ENCODE measurements around the gene CREB3.

Gene CREB3

DNA sequence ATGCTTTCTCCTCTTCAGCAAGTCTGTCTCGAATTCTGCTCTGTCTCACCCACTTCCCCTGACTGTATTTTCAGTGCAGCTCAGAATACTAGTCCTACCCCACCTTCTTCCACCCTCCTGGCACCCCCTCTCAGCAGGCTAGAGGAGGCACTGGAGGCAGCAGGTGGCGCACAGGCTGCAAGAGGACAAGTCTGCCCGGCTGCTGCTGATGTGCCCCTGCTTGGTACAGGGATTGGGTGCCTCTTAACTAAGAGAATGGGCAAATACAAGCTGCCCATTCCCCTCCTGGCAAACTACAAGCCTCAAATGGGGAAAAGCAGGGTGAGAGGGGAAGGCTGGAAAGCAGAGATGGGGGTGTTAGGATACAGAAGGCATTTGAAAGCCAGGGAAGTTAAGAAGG is 5.5 kb upstream of the CREB3 start:
- Histone ChIP-seq H3K4me1 (ENCODE audit: control insufficient read depth, insufficient read depth, low read depth, low read length) (peaks cover 20% of the 10 kb centered on the region), H4K91ac (ENCODE audit: low read length) (peak overlapping the region; percentile 79), H2AFZ (ENCODE audit: low read depth, low read length) (no peak overlapping the region), H3K23ac (ENCODE audit: low read length in 2 of 2) (peak overlapping the region in 1 of 2 experiments; percentile 75), H3K27me3 (ENCODE audit: control insufficient read depth in 1 of 2, insufficient read depth in 1 of 2, low read length in 2 of 2) (no peaks in the 10 kb centered on the region), H3K9me3 (ENCODE audit: control insufficient read depth, low read length) (no peaks in the 10 kb centered on the region), H3K14ac (ENCODE audit: low read length in 2 of 2) (peak overlapping the region in 1 of 2 experiments; percentile 73), H3K79me1 (replicated peaks; ENCODE audit: low read length, poor library complexity, severe bottlenecking) (peaks cover 19% of the 10 kb centered on the region), H2BK15ac (ENCODE audit: low read depth, poor library complexity, severe bottlenecking) (no peak overlapping the region), H2BK5ac (ENCODE audit: low read depth, low read length, poor library complexity, severe bottlenecking) (peak overlapping the region; percentile 87), H3K4ac (ENCODE audit: low read depth in 1 of 2, low read length in 2 of 2) (peak overlapping the region; percentile 24 to 90), H3K4me3 (ENCODE audit: insufficient read depth in 1 of 2, low read depth in 1 of 2, low read length in 2 of 2) (peak overlapping the region in 1 of 2 experiments; percentile 91), H4K8ac (ENCODE audit: low read length) (peak overlapping the region; percentile 27), H3K4me2 (ENCODE audit: low read length, poor library complexity, severe bottlenecking) (peak overlapping the region; percentile 31), H3K18ac (ENCODE audit: low read depth in 1 of 2, low read length in 2 of 2) (peak overlapping the region; percentile 52 to 80), H3K9ac (ENCODE audit: low read length) (peak overlapping the region; percentile 97), H2AK5ac (ENCODE audit: low read length, severe bottlenecking) (peak overlapping the region; percentile 95), H2BK12ac (ENCODE audit: low read length in 2 of 2) (peak overlapping the region; percentile 14 to 95), H3K27ac (ENCODE audit: low read length, poor library complexity, severe bottlenecking) (peak overlapping the region; percentile 93), H2BK120ac (ENCODE audit: low read depth, low read length) (peak overlapping the region; percentile 61), H3K36me3 (ENCODE audit: control insufficient read depth in 1 of 2, insufficient read depth in 2 of 2, low read depth in 1 of 2, low read length in 2 of 2) (peaks cover 31 to 51% of the 10 kb centered on the region in 2 experiments)
- 75% methylated on average over 3 of the region's 3 CpGs for WGBS
- peak; percentile 63 for DNase-seq

DNA sequence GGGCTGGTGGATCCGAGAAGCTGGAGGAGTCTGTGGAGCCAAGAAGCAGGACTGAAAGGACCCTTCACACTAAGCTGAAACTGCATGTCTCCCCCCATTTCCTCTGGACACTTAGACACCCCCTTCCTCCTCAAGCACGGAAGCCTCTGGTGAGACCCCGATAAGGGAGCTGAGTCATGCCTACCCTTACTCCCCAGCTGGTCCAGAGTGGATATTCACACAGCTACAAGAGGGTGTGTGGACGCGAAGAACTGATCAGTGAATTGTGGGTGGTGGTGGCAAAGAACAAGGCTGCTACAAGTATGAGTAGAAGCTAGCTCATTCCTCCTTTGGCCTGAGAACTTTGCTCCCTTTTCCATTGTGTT is 4.8 kb upstream of the CREB3 start:
- Histone ChIP-seq H4K91ac (ENCODE audit: low read length) (peak overlapping the region; percentile 52), H4K8ac (ENCODE audit: low read length) (peak overlapping the region; percentile 71), H3K23ac (ENCODE audit: low read length in 2 of 2) (peak overlapping the region in 1 of 2 experiments; percentile 67), H2BK12ac (ENCODE audit: low read length in 2 of 2) (peak overlapping the region; percentile 9 to 91), H3K27ac (ENCODE audit: low read length, poor library complexity, severe bottlenecking) (peak overlapping the region; percentile 93), H3K9me3 (ENCODE audit: control insufficient read depth, low read length) (no peaks in the 10 kb centered on the region), H3K4me3 (ENCODE audit: insufficient read depth in 1 of 2, low read depth in 1 of 2, low read length in 2 of 2) (peak overlapping the region in 1 of 2 experiments; percentile 91), H3K4me1 (ENCODE audit: control insufficient read depth, insufficient read depth, low read depth, low read length) (peaks cover 20% of the 10 kb centered on the region), H3K27me3 (ENCODE audit: control insufficient read depth in 1 of 2, insufficient read depth in 1 of 2, low read length in 2 of 2) (no peaks in the 10 kb centered on the region), H3K4ac (ENCODE audit: low read depth in 1 of 2, low read length in 2 of 2) (peak overlapping the region; percentile 68 to 90), H3K14ac (ENCODE audit: low read length in 2 of 2) (peak overlapping the region in 1 of 2 experiments; percentile 88), H2BK120ac (ENCODE audit: low read depth, low read length) (peak overlapping the region; percentile 13), H2AK5ac (ENCODE audit: low read length, severe bottlenecking) (peak overlapping the region; percentile 95), H3K79me1 (replicated peaks; ENCODE audit: low read length, poor library complexity, severe bottlenecking) (peaks cover 12% of the 10 kb centered on the region), H2BK5ac (ENCODE audit: low read depth, low read length, poor library complexity, severe bottlenecking) (peak overlapping the region; percentile 87), H3K36me3 (ENCODE audit: control insufficient read depth in 1 of 2, insufficient read depth in 2 of 2, low read depth in 1 of 2, low read length in 2 of 2) (peaks cover 25 to 44% of the 10 kb centered on the region in 2 experiments), H2BK15ac (ENCODE audit: low read depth, poor library complexity, severe bottlenecking) (peak overlapping the region; percentile 31), H3K4me2 (ENCODE audit: low read length, poor library complexity, severe bottlenecking) (peak overlapping the region; percentile 37), H2AFZ (ENCODE audit: low read depth, low read length) (no peak overlapping the region), H3K9ac (ENCODE audit: low read length) (peak overlapping the region; percentile 97), H3K18ac (ENCODE audit: low read depth in 1 of 2, low read length in 2 of 2) (peak overlapping the region; percentile 85 to 90)
- DNase-seq: no peak
- WGBS: 12% methylated on average over 5 of the region's 5 CpGs

DNA sequence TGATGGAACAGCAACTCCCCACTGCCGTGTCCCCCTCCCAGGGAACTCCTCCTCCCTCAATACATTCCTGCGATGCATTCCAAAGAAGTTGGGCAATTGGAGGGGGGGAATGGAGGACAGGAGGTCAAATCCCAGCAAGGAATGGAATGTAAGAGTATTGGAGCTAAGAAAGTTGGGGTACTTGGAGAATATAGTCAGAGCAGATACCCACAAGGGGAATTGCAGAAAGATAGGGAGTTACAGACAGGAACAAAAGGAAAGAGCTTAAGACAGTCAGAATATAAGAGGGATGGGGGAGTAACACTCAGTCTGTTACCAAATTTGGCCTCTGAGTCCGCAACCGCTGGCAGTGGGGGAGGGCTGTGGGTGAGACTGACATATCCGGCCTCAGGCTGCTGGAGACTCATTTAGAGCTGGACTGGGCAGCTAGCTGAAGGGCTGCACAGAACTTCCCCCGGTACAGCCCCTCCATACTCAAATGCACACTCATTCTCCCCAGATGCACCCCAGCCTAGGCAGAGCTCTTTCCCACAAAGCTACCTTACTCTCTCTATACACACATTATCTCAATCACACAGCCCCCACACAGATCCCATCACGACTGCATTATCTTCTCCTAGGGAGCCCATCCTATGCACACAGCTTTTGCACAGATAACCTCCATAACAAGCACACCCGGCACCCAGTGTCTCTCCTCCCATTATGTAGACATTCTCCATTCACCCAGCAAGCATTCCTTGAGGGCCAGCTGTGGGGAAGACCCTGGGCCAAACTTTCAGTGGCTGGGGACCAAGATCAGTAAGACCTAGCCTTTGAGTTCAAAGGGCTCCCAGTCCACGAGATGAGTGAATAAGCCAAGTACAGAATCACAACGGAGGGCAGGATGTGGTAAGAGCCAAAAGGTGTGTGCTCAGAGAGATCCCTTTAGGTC is 4.2 kb upstream of the CREB3 start:
- Histone ChIP-seq H2BK15ac (ENCODE audit: low read depth, poor library complexity, severe bottlenecking) (peak overlapping the region; percentile 39), H3K4me2 (ENCODE audit: low read length, poor library complexity, severe bottlenecking) (peak overlapping the region; percentile 37), H3K36me3 (ENCODE audit: control insufficient read depth in 1 of 2, insufficient read depth in 2 of 2, low read depth in 1 of 2, low read length in 2 of 2) (peaks cover 20 to 38% of the 10 kb centered on the region in 2 experiments), H2BK12ac (ENCODE audit: low read length in 2 of 2) (peak overlapping the region; percentile 7 to 51), H3K4ac (ENCODE audit: low read depth in 1 of 2, low read length in 2 of 2) (peak overlapping the region; percentile 68 to 84), H4K8ac (ENCODE audit: low read length) (peak overlapping the region; percentile 71), H2BK5ac (ENCODE audit: low read depth, low read length, poor library complexity, severe bottlenecking) (peak overlapping the region; percentile 87), H3K18ac (ENCODE audit: low read depth in 1 of 2, low read length in 2 of 2) (peak overlapping the region; percentile 85 to 90), H3K4me1 (ENCODE audit: control insufficient read depth, insufficient read depth, low read depth, low read length) (peaks cover 20% of the 10 kb centered on the region), H3K4me3 (ENCODE audit: insufficient read depth in 1 of 2, low read depth in 1 of 2, low read length in 2 of 2) (peak overlapping the region in 1 of 2 experiments; percentile 91), H3K14ac (ENCODE audit: low read length in 2 of 2) (peak overlapping the region in 1 of 2 experiments; percentile 29), H2AK5ac (ENCODE audit: low read length, severe bottlenecking) (peak overlapping the region; percentile 81), H3K27me3 (ENCODE audit: control insufficient read depth in 1 of 2, insufficient read depth in 1 of 2, low read length in 2 of 2) (no peaks in the 10 kb centered on the region), H3K79me1 (replicated peaks; ENCODE audit: low read length, poor library complexity, severe bottlenecking) (peaks cover 9% of the 10 kb centered on the region), H3K9ac (ENCODE audit: low read length) (peak overlapping the region; percentile 97), H3K27ac (ENCODE audit: low read length, poor library complexity, severe bottlenecking) (peak overlapping the region; percentile 93), H3K9me3 (ENCODE audit: control insufficient read depth, low read length) (no peaks in the 10 kb centered on the region), H4K91ac (ENCODE audit: low read length) (peak overlapping the region; percentile 52), H2BK120ac (ENCODE audit: low read depth, low read length) (peak overlapping the region; percentile 29), H3K23ac (ENCODE audit: low read length in 2 of 2) (peak overlapping the region in 1 of 2 experiments; percentile 75), H2AFZ (ENCODE audit: low read depth, low read length) (no peak overlapping the region)
- peak; percentile 86 for DNase-seq
- under 1% methylated on average over 9 of the region's 10 CpGs for WGBS

DNA sequence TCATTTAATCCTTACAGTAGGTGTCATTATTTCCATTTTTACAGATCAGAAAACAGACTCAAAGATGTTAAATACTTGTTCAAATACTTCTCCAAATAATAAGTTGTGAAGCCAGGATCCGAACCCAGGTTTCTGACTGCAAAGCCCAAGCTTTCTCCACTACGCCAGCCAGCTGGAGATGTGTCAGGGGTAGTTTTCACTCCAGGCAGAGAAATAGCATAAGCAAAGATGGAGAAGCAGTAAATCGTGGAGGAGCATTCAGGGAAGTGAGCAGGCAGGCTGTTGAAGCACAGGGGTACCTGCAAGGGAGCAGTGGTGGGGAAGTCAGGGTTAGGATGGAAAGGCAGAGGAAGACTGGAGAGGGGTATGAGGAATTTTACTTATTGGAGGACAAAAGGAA is 3.4 kb upstream of the CREB3 start:
- peak overlapping the region; percentile 69 for H2BK120ac ChIP-seq (ENCODE audit: low read depth, low read length)
- peak overlapping the region; percentile 46 for H3K4me2 ChIP-seq (ENCODE audit: low read length, poor library complexity, severe bottlenecking)
- no peaks in the 10 kb centered on the region for H3K27me3 ChIP-seq (ENCODE audit: control insufficient read depth in 1 of 2, insufficient read depth in 1 of 2, low read length in 2 of 2)
- WGBS: 50% methylated on average over 3 of the region's 3 CpGs
- peak overlapping the region; percentile 34 to 85 for H3K18ac ChIP-seq (ENCODE audit: low read depth in 1 of 2, low read length in 2 of 2)
- peak overlapping the region; percentile 66 for H4K8ac ChIP-seq (ENCODE audit: low read length)
- peak overlapping the region in 1 of 2 experiments; percentile 90 for H3K4ac ChIP-seq (ENCODE audit: low read depth in 1 of 2, low read length in 2 of 2)
- peak overlapping the region; percentile 97 for H3K9ac ChIP-seq (ENCODE audit: low read length)
- peak overlapping the region; percentile 91 for H3K27ac ChIP-seq (ENCODE audit: low read length, poor library complexity, severe bottlenecking)
- H2BK5ac ChIP-seq (ENCODE audit: low read depth, low read length, poor library complexity, severe bottlenecking): peak overlapping the region; percentile 26
- peaks cover 22% of the 10 kb centered on the region for H3K4me1 ChIP-seq (ENCODE audit: control insufficient read depth, insufficient read depth, low read depth, low read length)
- H2AFZ ChIP-seq (ENCODE audit: low read depth, low read length): no peak overlapping the region
- peak overlapping the region in 1 of 2 experiments; percentile 91 for H3K4me3 ChIP-seq (ENCODE audit: insufficient read depth in 1 of 2, low read depth in 1 of 2, low read length in 2 of 2)
- no peak overlapping the region for H2BK15ac ChIP-seq (ENCODE audit: low read depth, poor library complexity, severe bottlenecking)
- no peaks in the 10 kb centered on the region for H3K9me3 ChIP-seq (ENCODE audit: control insufficient read depth, low read length)
- H2AK5ac ChIP-seq (ENCODE audit: low read length, severe bottlenecking): peak overlapping the region; percentile 98
- no peak overlapping the region for H2BK12ac ChIP-seq (ENCODE audit: low read length in 2 of 2)
- DNase-seq: peak; percentile 13
- H4K91ac ChIP-seq (ENCODE audit: low read length): peak overlapping the region; percentile 77
- peaks cover 14 to 30% of the 10 kb centered on the region in 2 experiments for H3K36me3 ChIP-seq (ENCODE audit: control insufficient read depth in 1 of 2, insufficient read depth in 2 of 2, low read depth in 1 of 2, low read length in 2 of 2)
- no peak overlapping the region for H3K14ac ChIP-seq (ENCODE audit: low read length in 2 of 2)
- H3K23ac ChIP-seq (ENCODE audit: low read length in 2 of 2): no peak overlapping the region
- H3K79me1 ChIP-seq (replicated peaks; ENCODE audit: low read length, poor library complexity, severe bottlenecking): peaks cover 2% of the 10 kb centered on the region
